HepG2 (cell line): Measurements from ENCODE around the gene CCDC142. TPM values are rescaled to one million over a fixed set of nuclear protein-coding genes. Genes with fewer than 3 reads are reported as not detected.

Source experiments
- CREM ChIP-seq, 2 experiments: sonication (generic) in 1 of 2; formaldehyde crosslinking in 1 of 2; IDR thresholded peaks; 2 replicates each; pipeline versions ENCODE4 v1.4.0 to v1.6.1; 2016 to 2020; ENCODE audit warnings: antibody characterized with exemption in 1 of 2, mild to moderate bottlenecking in 1 of 2, missing genetic modification reagents in 1 of 2
- DMAP1 ChIP-seq: IDR thresholded peaks from 2 replicates; pipeline ENCODE4 v1.6.1; 2016
- GABPA ChIP-seq, 2 experiments: IDR thresholded peaks; 2 replicates each; pipeline ENCODE4 v1.6.1; 2011 to 2016; ENCODE audit warnings: low read depth in 2 of 2, low read length in 1 of 2, missing biosample characterization in 1 of 2, missing genetic modification characterization in 1 of 2
- GTF2F1 ChIP-seq: fragments of 150-350 bp; IDR thresholded peaks from 2 replicates; pipeline ENCODE4 v1.6.1; 2014; ENCODE audit warnings: low read length
- HDAC6 ChIP-seq: fragments of 200-600 bp; sonication (generic); IDR thresholded peaks from 2 replicates; pipeline ENCODE4 v1.7.0; 2017; ENCODE audit warnings: mild to moderate bottlenecking, antibody characterized with exemption, low read length, low read depth
- HMG20A ChIP-seq: IDR thresholded peaks from 2 replicates; pipeline ENCODE4 v1.6.1; 2016; ENCODE audit warnings: borderline replicate concordance
- MBNL3 ChIP-seq: fragments of 250-450 bp; sonication (Bioruptor Pico); conservative IDR thresholded peaks from 2 replicates; pipeline ENCODE4 v1.8.0; 2022; ENCODE audit warnings: mild to moderate bottlenecking, inconsistent platforms
- MXD4 ChIP-seq: IDR thresholded peaks from 2 replicates; pipeline ENCODE4 v1.6.1; 2016; ENCODE audit warnings: mild to moderate bottlenecking, missing biosample characterization, missing genetic modification reagents
- NFAT5 ChIP-seq: sonication (generic); formaldehyde crosslinking; IDR thresholded peaks from 2 replicates; pipeline ENCODE4 v1.4.0; 2020; ENCODE audit warnings: missing genetic modification reagents
- NFE2 ChIP-seq: sonication (generic); formaldehyde crosslinking; IDR thresholded peaks from 2 replicates; pipeline ENCODE4 v1.4.0; 2020; ENCODE audit warnings: missing genetic modification reagents
- NFIC ChIP-seq: IDR thresholded peaks from 2 replicates; pipeline ENCODE4 v1.6.1; 2012; ENCODE audit warnings: mild to moderate bottlenecking, low read length, inconsistent platforms
- POGZ ChIP-seq: sonication (generic); formaldehyde crosslinking; IDR thresholded peaks from 2 replicates; pipeline ENCODE4 v1.4.0; 2020; ENCODE audit warnings: mild to moderate bottlenecking, missing genetic modification reagents
- POLR2AphosphoS5 ChIP-seq: IDR thresholded peaks from 2 replicates; pipeline ENCODE4 v1.6.1; 2012; ENCODE audit warnings: low read depth, low read length
- SP5 ChIP-seq: IDR thresholded peaks from 2 replicates; pipeline ENCODE4 v1.6.1; 2016; ENCODE audit warnings: low read depth, borderline replicate concordance
- TCF7L2 ChIP-seq: IDR thresholded peaks from 2 replicates; pipeline ENCODE4 v1.6.1; 2011; ENCODE audit warnings: mild to moderate bottlenecking, low read depth, low read length, moderate library complexity
- YEATS2 ChIP-seq: sonication (generic); formaldehyde crosslinking; IDR thresholded peaks from 2 replicates; pipeline ENCODE4 v1.4.0; 2020; ENCODE audit warnings: missing genetic modification reagents, borderline replicate concordance
- YY1 ChIP-seq: IDR thresholded peaks from 2 replicates; pipeline ENCODE4 v1.6.1; 2011; ENCODE audit warnings: low read length, low read depth, moderate library complexity, mild to moderate bottlenecking; ENCODE audit not compliant: insufficient read depth, insufficient replicate concordance
- ZBTB1 ChIP-seq: sonication (generic); formaldehyde crosslinking; IDR thresholded peaks from 2 replicates; pipeline ENCODE4 v1.4.0; 2020; ENCODE audit warnings: missing genetic modification reagents, borderline replicate concordance
- ZFP36L1 ChIP-seq: sonication (generic); formaldehyde crosslinking; IDR thresholded peaks from 2 replicates; pipeline ENCODE4 v1.8.0; 2022; ENCODE audit warnings: mild to moderate bottlenecking, missing genetic modification reagents, moderate library complexity
- ZNF251 ChIP-seq: sonication (generic); formaldehyde crosslinking; IDR thresholded peaks from 2 replicates; pipeline ENCODE4 v1.9.0; 2021; ENCODE audit warnings: mild to moderate bottlenecking, missing genetic modification reagents
- ZNF253 ChIP-seq: sonication (generic); formaldehyde crosslinking; IDR thresholded peaks from 2 replicates; pipeline ENCODE4 v1.8.0; 2022; ENCODE audit warnings: mild to moderate bottlenecking, missing genetic modification reagents, borderline replicate concordance
- ZNF430 ChIP-seq: sonication (generic); formaldehyde crosslinking; IDR thresholded peaks from 2 replicates; pipeline ENCODE4 v1.9.0; 2021; ENCODE audit warnings: mild to moderate bottlenecking, missing genetic modification reagents
- ZNF441 ChIP-seq: sonication (generic); formaldehyde crosslinking; IDR thresholded peaks from 2 replicates; pipeline ENCODE4 v1.7.0; 2021; ENCODE audit warnings: missing genetic modification reagents, borderline replicate concordance
- ZNF570 ChIP-seq: sonication (generic); formaldehyde crosslinking; IDR thresholded peaks from 2 replicates; pipeline ENCODE4 v1.4.0; 2020; ENCODE audit warnings: mild to moderate bottlenecking, missing genetic modification reagents, borderline replicate concordance
- ZNF607 ChIP-seq: sonication (generic); formaldehyde crosslinking; IDR thresholded peaks from 2 replicates; pipeline ENCODE4 v1.5.1; 2020; ENCODE audit warnings: missing genetic modification reagents, mild to moderate bottlenecking, borderline replicate concordance
- ZNF629 ChIP-seq: sonication (generic); formaldehyde crosslinking; conservative IDR thresholded peaks from 2 replicates; pipeline ENCODE4 v1.5.0; 2020; ENCODE audit warnings: missing genetic modification reagents
- ZNF746 ChIP-seq: sonication (generic); formaldehyde crosslinking; IDR thresholded peaks from 2 replicates; pipeline ENCODE4 v1.8.0; 2022; ENCODE audit warnings: mild to moderate bottlenecking, missing genetic modification reagents
- ZNF75D ChIP-seq: sonication (generic); formaldehyde crosslinking; IDR thresholded peaks from 2 replicates; pipeline ENCODE4 v1.8.1; 2023; ENCODE audit warnings: missing genetic modification reagents, mild to moderate bottlenecking, borderline replicate concordance
- ZSCAN25 ChIP-seq: sonication (generic); formaldehyde crosslinking; IDR thresholded peaks from 2 replicates; pipeline ENCODE4 v1.8.0; 2022; ENCODE audit warnings: mild to moderate bottlenecking, missing genetic modification reagents
- polyA plus RNA-seq, 8 experiments: library from polyadenylated mRNA; depleted of rRNA in 3 of 8; stranded (reverse) in 7 of 8; unstranded in 1 of 8; fragments of >200 nt; fragmentation: Illumina TruSeq in 4 of 8; extraction: Trizol in 4 of 8; gene quantifications; 2 replicates each; pipeline versions ENCODE4 v1.2.1 to v1.2.3, GENCODE V29; 2011 to 2016; ENCODE audit warnings: low read depth in 4 of 8, missing spikeins in 1 of 8, mixed read lengths in 1 of 8; ENCODE audit not compliant: insufficient read depth in 1 of 8
- total RNA-seq, 5 experiments: library from RNA; depleted of rRNA; stranded (reverse); fragments of >200 nt; fragmentation: Illumina TruSeq; extraction: Trizol; gene quantifications; 2 replicates each; pipeline ENCODE4 v1.2.3, GENCODE V29; 2016; ENCODE audit warnings: low read depth in 1 of 5

CCDC142 gene
- total and polyA plus RNA-seq, 2 of the 13 experiments (the other 11 are each of a cell fraction or from before 2014, with no cell fraction given): 14.7 to 30.4 TPM

- TF ChIP-seq NFAT5 (CRISPR knock-in tag): no peak
- TF ChIP-seq ZNF746 (CRISPR knock-in tag): peak; percentile 25; the same call in 1 of the 2 replicates
- no peak for TF ChIP-seq GTF2F1
- TF ChIP-seq POGZ (CRISPR knock-in tag): no peak
- no peak for TF ChIP-seq MBNL3 (CRISPR knock-in tag)
- TF ChIP-seq ZNF441: no peak
- no peak for TF ChIP-seq CREM (IDR thresholded peaks at IDR 0.05)
- TF ChIP-seq CREM (CRISPR knock-in tag; IDR thresholded peaks at IDR 0.05): no peak
- no peak for TF ChIP-seq MXD4 (CRISPR knock-in tag)
- no peak for TF ChIP-seq ZFP36L1 (CRISPR knock-in tag)
- no peak for TF ChIP-seq DMAP1 (CRISPR knock-in tag)
- TF ChIP-seq TCF7L2: no peak
- TF ChIP-seq ZNF629 (CRISPR knock-in tag): no peak
- TF ChIP-seq ZNF430: no peak
- no peak for TF ChIP-seq HDAC6
- TF ChIP-seq ZNF251 (CRISPR knock-in tag): no peak
- TF ChIP-seq GABPA (IDR thresholded peaks at IDR 0.05; ENCODE audit: low read depth, low read length): no peak
- no peak for TF ChIP-seq GABPA (CRISPR knock-in tag; IDR thresholded peaks at IDR 0.05; ENCODE audit: low read depth)
- no peak; the same call in 1 of the 2 replicates for TF ChIP-seq POLR2AphosphoS5
- no peak for TF ChIP-seq ZNF570 (CRISPR knock-in tag)
- no peak for TF ChIP-seq ZNF607 (CRISPR knock-in tag)
- TF ChIP-seq ZSCAN25: no peak
- TF ChIP-seq SP5 (CRISPR knock-in tag): no peak
- no peak for TF ChIP-seq NFE2
- TF ChIP-seq ZBTB1 (CRISPR knock-in tag): no peak
- TF ChIP-seq NFIC: no peak
- no peak for TF ChIP-seq HMG20A
- no peak for TF ChIP-seq YY1
- TF ChIP-seq ZNF75D (CRISPR knock-in tag): no peak
- TF ChIP-seq YEATS2: no peak
- TF ChIP-seq ZNF253: no peak
Observed at GRCh38 chr2:74499267-74499939, 16.6 kb upstream of the CCDC142 start, which contains the start of gene LBX2 (continued).
